GM21390 (cell line): ENCODE data around the gene ALKBH5.

Experiments used
- ATAC-seq: cut with Tn5 transposase; IDR thresholded peaks from one replicate; pipeline ENCODE4 v1.9.1; 2021; ENCODE audit not compliant: unreplicated experiment

ALKBH5 gene

GRCh38 chr17:18217412-18218015 is 33.9 kb downstream of the ALKBH5 start:
- ATAC-seq, result no peak

- no peak for ATAC-seq
These were observed 35.3 kb downstream of the ALKBH5 start for GRCh38 chr17:18218756-18219415.

- ATAC-seq, result no peak
These were observed 40.4 kb downstream of the ALKBH5 start for GRCh38 chr17:18224053-18224386.

- no peak for ATAC-seq
These were observed 40.9 kb downstream of the ALKBH5 start for GRCh38 chr17:18224387-18225120.

GRCh38 chr17:18225121-18225641 is 41.6 kb downstream of the ALKBH5 start, which contains the start of gene LLGL1:
Gene LLGL1 (plus strand): TSS chr17:18225635. CDS start chr17:18225683, 48 bp downstream.
- ATAC-seq, result peak; percentile 87

GRCh38 chr17:18225642-18226283 is 42.1 kb downstream of the ALKBH5 start:
- peak; percentile 12 for ATAC-seq

- ATAC-seq, result no peak
These were observed 42.8 kb downstream of the ALKBH5 start for GRCh38 chr17:18226284-18226945.

- ATAC-seq, result no peak
These were observed 44.0 kb downstream of the ALKBH5 start for GRCh38 chr17:18227635-18228034.

GRCh38 chr17:18228176-18228682 is 44.6 kb downstream of the ALKBH5 start:
- ATAC-seq, result no peak

GRCh38 chr17:18229254-18229653 is 45.6 kb downstream of the ALKBH5 start:
- no peak for ATAC-seq

- ATAC-seq, result no peak
These were observed 46.1 kb downstream of the ALKBH5 start for GRCh38 chr17:18229771-18230170.

GRCh38 chr17:18230288-18231141 is 46.9 kb downstream of the ALKBH5 start:
- no peak for ATAC-seq

- ATAC-seq, result no peak
These were observed 47.5 kb downstream of the ALKBH5 start for GRCh38 chr17:18231164-18231563.

- no peak for ATAC-seq
These were observed 50.3 kb downstream of the ALKBH5 start for GRCh38 chr17:18233803-18234518.

- ATAC-seq, result no peak
These were observed 51.3 kb downstream of the ALKBH5 start for GRCh38 chr17:18234853-18235380.

GRCh38 chr17:18235743-18236256 is 52.2 kb downstream of the ALKBH5 start:
- ATAC-seq, result no peak

GRCh38 chr17:18236494-18236893 is 52.9 kb downstream of the ALKBH5 start:
- ATAC-seq, result no peak

GRCh38 chr17:18237461-18237860 is 53.8 kb downstream of the ALKBH5 start:
- no peak for ATAC-seq

- ATAC-seq, result no peak
These were observed 54.7 kb downstream of the ALKBH5 start for GRCh38 chr17:18238299-18238698.
